NOMO-1 treated with DMSO at 0.1 percent for 48 hours (cell line): ENCODE results near the gene SYCE3.
"Not testable (repeated sequence)": the region's sequence is repeated elsewhere in the genome, so short reads cannot be mapped to it uniquely, and the experiment has no call there.

Experiments
- DNase-seq: peaks from one replicate; lab custom pipeline; 2025; ENCODE audit not compliant: unreplicated experiment; lab: John Stamatoyannopoulos, UW

SYCE3 gene

GRCh38 chr22:50562523-50563412 is at the start of gene SYCE3:
TSS of gene SYCE3 (minus strand) at chr22:50562919. CDS start at chr22:50556405, 6,514 bp downstream.
- DNase-seq, result peak; percentile 95

GRCh38 chr22:50612168-50612527 is 49.4 kb upstream of the SYCE3 start:
- DNase-seq, result no peak

GRCh38 chr22:50611341-50612060 is 48.8 kb upstream of the SYCE3 start:
- no peak for DNase-seq

- DNase-seq, result no peak
Observed at GRCh38 chr22:50610581-50610980, 47.9 kb upstream of the SYCE3 start.

GRCh38 chr22:50610041-50610451 is 47.3 kb upstream of the SYCE3 start:
- DNase-seq, result no peak

- DNase-seq, result no peak
Observed at GRCh38 chr22:50609599-50609998, 46.9 kb upstream of the SYCE3 start.

GRCh38 chr22:50608996-50609395 is 46.3 kb upstream of the SYCE3 start:
- DNase-seq, result no peak

GRCh38 chr22:50608058-50608840 is 45.5 kb upstream of the SYCE3 start:
- not testable (repeated sequence) for DNase-seq

- DNase-seq, result no peak
Observed at GRCh38 chr22:50607659-50608020, 44.9 kb upstream of the SYCE3 start.

GRCh38 chr22:50606946-50607658 is 44.4 kb upstream of the SYCE3 start:
- DNase-seq, result no peak

GRCh38 chr22:50606165-50606945 is 43.6 kb upstream of the SYCE3 start:
- no peak for DNase-seq

- DNase-seq, result no peak
Observed at GRCh38 chr22:50605613-50606074, 42.9 kb upstream of the SYCE3 start.

GRCh38 chr22:50605002-50605612 is 42.4 kb upstream of the SYCE3 start:
- DNase-seq, result no peak

GRCh38 chr22:50604256-50605001 is 41.7 kb upstream of the SYCE3 start:
- no peak for DNase-seq

- DNase-seq, result no peak
Observed at GRCh38 chr22:50603511-50604255, 41.0 kb upstream of the SYCE3 start.

GRCh38 chr22:50602338-50602700 is 39.6 kb upstream of the SYCE3 start:
- DNase-seq, result no peak

- DNase-seq, result no peak
Observed at GRCh38 chr22:50601669-50602337, 39.1 kb upstream of the SYCE3 start.
